GM19455 (cell line): ENCODE measurements around the gene ABCA3.
"Not testable (repeated sequence)": the region's sequence is repeated elsewhere in the genome, so short reads cannot be mapped to it uniquely, and the experiment has no call there.

ENCODE experiments used
- ATAC-seq: cut with Tn5 transposase; IDR thresholded peaks from one replicate; pipeline ENCODE4 v1.9.1; 2021; ENCODE audit not compliant: unreplicated experiment

ABCA3 gene

DNA sequence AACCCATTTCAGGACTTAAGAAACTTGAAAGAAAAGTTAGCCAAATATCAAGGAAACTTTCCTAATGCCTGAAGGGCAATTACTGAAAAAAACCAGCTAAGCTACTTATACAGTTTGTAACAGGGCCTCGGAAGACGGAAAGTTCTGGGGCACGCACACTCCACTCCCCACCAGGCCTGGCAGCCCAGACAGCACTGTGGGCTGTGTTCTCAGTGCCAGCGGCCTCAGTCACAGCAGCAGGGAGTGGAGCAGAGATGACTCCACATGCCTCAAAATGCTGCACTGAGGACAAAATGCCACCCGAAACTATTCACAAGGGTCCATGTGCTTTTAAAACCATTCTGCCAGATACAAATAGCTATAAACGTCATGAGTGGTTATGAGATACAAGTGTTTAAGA lies 82.8 kb downstream of the ABCA3 start:
- no peak for ATAC-seq

DNA sequence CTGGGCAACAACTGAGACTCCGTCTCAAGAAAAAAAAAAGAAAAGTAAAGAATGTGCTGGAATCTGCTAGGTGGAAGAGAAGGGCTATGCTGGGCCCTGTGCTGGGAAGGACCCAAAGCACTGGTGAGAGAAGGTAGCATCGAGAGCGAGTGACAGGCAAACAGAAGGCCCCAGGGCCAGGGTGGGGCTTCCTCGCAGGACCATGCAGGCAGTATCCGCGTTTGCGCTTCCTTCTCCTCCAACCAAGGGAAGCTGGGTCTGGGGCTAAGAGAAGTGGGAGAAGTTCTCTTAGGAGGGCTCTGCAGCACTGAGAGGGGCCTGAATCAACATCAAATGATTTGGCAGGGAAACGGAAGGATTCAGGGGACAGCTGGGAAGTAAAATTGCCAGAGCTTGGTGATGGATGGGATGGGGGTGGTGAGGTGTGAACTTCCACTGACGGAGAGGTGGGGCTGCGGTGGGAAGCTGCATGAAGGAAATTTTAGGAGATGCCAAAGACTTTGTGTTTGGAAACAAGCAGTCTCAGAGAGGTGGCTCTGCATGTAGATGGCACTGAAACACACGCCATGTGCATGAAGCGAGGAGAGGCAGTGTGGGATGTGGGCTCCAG lies 83.9 kb downstream of the ABCA3 start:
- no peak for ATAC-seq

DNA sequence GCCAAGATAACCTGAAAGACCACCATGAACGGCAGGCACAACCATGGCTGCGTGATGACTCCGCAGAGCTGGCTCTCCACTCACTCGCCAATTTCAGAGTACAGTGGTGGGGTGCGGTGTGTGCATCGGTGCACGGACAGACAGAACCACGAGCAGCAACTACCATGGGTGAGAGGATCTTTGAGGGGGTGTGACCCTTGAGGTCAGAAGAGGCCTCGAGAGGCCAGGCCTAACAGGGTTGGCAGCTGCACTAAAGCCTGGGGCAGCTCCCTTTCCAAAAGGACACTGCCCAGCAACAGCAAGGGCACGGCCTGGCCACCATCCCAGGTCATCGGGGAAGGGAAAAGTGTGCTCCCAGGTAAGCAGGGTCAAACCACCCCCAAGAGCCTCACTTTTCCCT lies 87.2 kb downstream of the ABCA3 start:
- no peak for ATAC-seq

DNA sequence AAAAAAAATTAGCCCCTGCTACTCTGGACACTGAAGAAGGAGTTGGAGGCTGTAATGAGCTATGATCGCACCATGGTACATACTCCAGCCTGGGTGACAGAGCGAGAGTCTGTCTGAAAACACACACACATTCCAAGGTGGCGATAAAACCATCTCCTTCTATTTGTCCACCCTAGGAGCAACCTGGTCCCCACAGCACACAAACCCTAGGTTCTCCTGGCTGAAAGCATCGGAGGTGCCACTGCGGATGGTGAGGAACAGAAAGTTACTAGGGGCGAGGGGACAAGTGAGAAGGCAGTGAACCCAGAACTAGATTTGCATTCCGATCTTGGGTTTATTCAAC lies 87.8 kb downstream of the ABCA3 start:
- ATAC-seq: no peak

DNA sequence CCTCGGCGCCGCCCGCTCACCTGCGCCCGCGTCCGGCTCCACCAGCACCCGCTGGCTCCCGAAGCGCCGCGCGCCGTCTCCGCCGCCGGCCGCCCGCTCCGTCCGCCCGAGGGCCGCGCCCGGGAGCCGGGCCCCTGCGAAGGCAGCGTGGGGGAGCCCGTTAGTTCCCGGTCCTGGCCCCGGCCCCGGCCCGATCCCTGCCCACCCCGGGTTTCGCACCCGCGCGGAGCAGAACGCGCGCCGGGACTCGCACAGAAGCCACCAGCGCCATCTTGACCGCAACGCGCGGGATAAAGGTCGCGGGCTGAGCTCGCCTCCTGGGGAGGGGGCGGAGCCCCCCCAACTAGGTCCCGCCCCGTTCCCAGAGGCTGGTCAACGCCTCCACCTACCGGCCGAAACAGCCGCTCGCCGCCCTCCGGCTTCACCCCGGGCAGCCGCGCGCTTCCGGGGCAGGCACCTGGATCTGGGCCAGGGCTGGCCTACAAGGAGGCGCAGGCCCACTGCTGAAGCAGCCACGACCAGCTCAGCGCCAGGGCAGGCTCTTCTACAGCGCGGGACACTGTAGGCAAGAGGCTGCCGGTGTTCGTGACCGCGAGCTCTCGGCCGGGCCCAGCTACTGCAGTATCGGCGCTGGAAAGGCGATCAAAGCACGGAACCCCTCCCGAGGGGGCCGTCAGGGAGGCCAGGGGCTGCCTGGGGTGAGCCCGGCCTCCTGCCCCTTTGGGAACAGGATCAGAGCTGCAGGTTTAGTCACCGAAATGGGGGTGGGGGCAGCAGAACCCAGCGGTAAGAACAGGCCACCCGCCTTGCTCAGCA lies 89.0 kb downstream of the ABCA3 start, which contains the start of gene ECI1:
Gene ECI1 (minus strand): TSS at position 292 of the 816 bp plus-strand sequence. CDS start 21 bp downstream, at position 271.
- peak; percentile 89 for ATAC-seq

DNA sequence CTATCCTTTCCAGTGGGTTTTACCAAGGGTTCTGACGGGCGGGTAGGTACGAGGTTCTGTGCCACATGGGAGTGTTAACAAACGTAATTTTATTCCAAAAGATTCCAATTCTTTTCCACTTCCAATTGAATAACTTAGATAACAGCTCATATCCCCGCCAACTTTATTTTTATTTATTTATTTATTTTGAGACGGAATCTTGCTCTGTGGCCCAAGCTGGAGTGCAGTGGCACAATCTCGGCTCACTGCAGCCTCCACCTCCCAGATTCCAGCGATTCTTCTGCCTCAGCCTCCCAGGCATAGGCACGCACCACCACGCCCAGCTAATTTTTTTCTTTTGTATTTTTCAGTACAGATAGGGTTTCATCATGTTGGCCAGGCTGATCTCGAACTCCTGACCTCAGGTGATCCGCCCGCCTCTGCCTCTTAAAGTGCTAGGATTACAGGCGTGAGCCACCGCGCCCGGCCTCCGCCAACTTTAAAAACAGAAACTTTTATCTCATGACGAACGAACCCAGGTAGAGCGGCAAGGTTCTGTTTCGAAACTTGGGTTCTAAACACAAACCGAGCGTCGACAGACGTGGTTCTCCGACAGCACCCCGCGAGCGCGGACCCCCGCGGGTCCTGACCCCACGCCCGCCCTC lies 89.8 kb downstream of the ABCA3 start:
- ATAC-seq: no peak

DNA sequence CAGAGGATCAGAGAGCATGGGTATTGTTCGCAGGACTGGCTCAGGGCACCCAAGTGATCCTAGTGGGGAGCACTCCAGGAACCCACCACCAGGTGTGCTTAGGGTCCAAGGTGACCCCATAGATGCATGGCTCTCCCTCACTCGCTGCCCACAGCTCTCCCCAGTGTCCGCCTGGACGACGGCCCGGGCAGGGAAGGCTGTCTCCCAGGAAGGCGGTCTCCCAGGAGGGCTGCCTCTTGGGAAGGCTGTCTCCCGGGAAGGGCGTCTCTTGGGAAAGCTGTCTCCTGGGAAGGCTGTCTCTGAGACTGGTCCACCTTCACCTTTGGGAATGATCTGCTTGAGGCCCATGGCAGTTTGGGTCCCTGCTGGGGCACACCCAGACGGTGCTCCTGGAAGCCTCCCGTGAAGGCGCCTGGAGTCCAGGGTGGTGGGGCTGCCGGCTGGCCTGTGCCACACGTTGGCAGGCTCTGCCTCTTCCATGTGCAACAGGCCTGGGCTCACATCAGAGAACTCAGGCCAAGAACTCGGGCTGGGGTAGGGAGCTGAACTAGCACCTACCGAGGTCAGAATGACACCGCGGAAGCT lies 94.1 kb downstream of the ABCA3 start:
- ATAC-seq: no peak

DNA sequence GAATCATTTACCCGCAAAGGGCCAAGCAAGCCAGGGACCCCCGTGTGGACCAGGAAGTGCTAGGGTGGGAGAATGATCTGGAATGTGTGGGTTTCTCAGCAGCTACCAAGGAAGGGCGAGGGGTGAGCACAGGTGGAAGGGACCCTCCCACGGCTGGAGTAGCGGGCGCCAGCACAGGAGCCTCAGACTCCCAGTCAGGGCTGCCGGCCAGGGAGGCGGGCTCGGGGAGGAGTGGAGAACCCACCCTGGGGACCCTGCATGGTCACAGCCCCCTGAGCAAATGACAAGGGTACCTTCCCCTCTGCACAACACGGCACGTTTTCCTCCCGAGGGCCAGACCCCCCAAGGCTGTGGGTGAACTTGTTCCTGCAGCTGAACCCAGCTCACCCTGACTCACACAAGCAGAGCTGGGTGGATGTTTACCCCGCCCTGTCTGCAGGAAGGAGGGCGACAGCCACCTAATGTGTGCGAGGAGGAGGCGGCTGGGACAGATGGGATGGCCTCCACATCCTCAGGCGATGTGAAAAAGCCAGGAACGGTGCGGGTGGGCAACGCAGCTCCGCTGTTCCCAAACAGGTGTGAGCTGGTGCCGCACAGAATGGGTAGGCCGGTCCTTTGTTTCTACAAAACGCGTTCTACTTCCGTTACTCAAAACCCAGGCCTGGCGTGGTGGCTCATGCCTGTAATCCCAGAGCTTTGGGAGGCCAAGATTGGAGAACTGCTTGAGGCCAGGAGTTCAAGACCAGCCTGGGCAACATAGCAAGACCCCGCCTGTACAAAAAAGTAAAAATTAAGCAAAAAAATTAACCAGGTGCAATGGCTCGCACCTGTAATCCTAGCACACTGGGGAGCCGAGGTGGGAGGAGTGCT lies 95.4 kb downstream of the ABCA3 start:
- ATAC-seq: no peak

DNA sequence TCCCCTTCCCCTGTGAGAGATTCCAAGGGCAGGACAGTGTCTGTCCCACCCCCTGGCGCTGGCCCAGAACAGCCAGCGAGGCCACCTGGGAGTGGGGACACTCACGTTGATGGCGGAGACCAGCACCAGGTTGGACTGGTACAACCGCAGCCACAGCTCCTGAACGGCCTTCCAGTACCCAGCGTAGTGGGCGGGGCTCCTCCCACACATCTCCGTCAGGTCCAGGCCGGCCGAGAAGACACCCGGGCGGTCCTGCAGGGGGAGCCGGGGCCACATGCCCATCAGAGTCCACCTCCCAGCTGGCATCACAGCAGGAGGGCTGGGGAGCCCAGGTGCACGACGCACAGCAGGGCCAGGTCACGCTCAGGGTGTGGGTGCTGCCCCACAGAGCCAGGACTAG lies 96.2 kb downstream of the ABCA3 start:
- ATAC-seq: no peak

DNA sequence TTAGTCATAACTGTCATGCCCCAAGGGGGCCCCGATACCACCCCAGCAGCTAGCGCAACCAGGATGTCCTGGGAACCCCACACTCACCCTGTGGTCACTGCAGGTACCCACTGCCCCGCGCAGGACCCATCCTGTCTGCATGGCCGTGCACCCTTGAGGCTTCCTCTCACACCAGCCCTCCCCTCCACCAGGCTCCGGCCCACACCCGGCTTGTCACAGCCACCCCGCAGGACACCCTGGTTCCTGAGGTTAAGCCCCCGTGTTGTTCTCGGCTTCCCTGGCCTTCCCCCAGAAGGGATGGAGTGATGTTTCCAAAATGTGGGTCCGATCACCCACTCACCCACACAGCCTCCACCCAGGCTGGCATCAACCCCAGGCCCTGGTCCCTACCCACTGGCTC lies 96.7 kb downstream of the ABCA3 start:
- no peak for ATAC-seq

DNA sequence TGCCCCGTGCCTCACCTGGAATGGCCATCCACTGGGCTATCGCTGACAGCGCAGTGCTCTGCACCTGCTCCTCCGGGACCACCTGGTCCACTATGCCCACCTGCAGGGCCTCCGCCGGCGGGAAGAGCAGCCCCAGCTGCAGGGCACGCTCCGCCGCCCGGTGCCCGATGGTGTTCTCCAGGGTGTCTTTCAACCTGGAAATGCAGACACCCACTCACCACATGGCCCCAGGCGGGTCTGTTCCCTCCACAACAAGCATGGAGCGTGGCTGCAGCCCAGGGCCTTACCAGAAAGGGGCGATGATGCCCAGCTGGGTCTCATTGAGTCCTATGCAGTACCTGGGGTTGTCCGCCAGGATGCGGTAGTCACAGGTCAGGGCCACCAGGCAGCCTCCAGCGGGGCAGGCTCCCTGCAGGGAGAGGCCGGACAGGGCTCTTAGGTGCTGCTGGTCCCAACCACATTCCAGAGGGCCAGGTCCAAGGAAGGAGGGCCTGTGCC lies 97.4 kb downstream of the ABCA3 start:
- ATAC-seq: no peak

DNA sequence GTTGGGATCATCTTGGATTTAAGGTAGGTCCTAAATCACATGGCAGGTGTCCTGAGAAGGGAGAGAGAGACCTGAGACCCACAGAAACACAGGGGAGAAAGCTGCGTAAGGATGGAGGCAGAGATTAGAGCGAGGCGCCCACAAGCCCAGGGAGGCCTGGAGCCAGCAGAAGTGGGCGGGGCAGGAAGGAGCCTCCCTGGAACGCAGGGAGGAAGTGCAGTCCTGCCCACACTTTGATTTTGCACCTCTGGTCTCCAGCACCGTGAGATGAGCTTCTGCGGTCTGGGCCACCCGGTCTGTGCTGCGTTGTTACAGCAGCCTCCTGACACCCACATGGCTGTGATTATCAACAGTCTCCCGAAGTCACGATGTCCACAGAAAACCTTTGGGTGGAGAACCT lies 97.9 kb downstream of the ABCA3 start:
- no peak for ATAC-seq

DNA sequence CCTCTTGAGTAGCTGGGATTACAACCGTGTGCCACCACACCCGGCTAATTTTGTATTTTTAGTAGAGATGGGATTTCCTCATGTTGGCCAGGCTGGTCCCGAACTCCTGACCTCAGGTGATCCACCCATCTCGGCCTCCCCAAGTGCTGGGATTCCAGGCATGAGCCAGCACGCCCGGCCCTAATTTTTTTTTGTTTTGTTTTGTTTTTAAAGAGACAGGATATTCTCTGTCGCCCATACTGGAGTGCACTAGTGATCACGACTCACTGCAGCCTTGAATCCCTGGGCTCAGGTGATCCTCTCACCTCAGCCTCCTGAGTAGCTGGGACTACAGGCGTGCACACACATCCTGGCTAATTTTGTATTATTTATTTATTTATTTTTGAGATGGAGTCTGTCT lies 100.2 kb downstream of the ABCA3 start:
- not testable (repeated sequence) for ATAC-seq

DNA sequence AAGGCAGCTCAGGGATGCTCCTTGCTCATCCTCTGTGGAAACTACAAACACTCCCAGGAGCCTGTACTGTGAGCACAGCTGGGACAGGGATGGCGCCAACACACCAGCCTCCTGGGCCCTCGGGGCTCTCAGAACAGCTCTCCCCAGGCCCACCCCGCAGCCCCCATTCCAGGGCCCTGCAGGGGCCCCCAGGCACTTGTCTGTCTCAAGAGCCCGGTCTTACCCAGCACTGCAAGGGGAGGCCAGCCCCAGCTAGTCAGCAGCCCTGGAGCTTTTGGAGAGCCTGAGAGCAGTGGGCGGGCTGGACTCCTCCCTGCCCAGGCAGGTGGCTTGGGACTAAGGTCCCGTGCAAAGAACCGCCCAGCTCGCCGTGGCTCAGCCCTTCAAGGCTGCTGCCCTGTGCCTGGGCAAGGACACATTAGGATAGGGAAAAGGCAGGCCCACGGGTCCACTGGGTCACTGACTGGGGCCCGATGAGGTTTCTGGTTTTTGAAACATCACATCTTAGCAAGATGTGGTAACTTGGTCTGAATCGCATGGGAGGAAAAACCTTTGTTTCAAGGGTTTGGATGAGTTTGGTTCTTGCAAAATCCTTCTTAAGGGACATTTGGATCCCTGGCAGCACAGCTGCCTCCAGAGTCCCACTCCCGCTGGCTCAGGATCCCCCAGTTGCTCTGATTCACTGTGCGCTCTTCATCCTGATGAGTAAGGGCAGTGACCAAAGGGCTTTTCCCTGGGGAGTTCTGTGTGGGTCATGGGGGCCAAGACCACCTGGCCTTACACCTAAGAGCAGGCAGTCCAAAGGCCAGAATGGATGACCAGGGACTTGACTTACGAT lies 101.5 kb downstream of the ABCA3 start:
- no peak for ATAC-seq

DNA sequence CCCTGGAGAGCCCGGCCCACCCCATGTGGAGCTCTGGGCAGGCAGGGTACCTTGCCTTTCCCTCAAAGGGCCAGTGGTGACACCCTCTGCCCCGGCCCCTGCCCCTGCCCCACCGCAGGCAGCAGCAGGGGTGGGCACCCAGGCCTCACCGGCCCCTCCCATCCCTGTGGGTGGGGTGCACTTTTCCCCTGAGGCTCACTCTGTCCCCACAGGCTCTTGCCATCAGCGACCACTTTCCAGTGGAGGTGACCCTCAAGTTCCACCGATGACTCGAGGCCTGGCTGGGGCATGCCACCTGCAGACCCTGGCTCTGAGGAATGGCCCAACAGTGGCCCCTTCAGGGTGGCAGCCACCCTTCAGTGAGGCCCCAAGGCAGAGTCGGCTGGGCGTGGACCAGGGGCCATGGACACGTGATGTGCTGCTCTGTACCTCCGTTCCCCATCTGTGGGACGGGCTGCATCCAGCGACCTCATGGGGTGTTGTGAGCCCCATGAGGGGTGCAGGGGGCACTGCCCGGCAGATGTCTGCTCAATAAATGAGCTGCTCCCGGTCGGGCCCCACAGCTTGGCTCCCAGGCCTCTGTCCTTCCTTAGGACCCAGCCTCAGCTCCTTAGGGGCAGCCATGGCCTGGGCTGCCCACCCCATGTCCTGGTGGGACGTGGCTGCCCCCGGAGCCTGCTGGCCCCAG lies 102.2 kb downstream of the ABCA3 start:
- ATAC-seq: no peak

DNA sequence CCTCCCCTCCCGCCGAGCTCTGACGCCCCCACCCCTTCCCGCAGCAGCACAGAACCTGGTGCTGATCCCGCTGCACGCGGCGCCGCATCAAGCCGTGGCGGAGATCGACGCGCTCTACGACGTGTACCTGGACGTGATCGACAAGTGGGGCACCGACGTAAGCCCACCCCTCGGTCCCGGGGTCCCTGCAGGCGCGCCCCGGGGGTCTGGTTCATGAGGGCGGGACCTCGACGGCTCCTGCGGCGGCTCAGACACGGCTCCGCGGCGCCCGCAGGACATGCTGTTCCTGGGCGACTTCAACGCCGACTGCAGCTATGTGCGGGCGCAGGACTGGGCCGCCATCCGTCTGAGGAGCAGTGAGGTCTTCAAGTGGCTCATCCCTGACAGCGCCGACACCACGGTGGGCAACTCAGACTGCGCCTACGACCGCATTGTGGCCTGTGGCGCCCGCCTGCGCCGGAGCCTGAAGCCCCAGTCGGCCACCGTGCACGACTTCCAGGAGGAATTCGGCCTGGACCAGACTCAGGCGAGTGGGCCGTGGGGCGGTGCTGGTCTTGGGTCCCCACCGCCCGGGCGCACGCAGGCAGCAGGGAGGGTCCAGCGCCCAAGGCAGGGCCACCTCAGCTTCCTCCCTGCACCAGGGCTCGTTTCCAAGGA lies 102.9 kb downstream of the ABCA3 start:
- ATAC-seq: no peak

DNA sequence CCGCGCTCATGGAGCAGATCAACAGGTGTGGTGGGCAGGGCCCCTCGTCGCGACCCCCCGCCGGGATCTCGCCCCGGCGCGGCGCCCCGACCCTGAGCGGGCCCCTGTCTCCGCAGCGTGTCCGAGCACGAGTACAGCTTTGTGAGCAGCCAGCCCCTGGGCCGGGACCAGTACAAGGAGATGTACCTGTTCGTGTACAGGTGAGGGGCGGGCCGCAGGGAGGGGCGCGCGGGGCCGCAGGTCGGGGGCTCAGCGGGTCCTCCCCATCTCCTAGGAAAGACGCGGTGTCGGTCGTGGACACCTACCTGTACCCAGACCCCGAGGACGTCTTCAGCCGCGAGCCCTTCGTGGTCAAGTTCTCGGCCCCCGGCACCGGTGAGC lies 103.4 kb downstream of the ABCA3 start:
- no peak for ATAC-seq

DNA sequence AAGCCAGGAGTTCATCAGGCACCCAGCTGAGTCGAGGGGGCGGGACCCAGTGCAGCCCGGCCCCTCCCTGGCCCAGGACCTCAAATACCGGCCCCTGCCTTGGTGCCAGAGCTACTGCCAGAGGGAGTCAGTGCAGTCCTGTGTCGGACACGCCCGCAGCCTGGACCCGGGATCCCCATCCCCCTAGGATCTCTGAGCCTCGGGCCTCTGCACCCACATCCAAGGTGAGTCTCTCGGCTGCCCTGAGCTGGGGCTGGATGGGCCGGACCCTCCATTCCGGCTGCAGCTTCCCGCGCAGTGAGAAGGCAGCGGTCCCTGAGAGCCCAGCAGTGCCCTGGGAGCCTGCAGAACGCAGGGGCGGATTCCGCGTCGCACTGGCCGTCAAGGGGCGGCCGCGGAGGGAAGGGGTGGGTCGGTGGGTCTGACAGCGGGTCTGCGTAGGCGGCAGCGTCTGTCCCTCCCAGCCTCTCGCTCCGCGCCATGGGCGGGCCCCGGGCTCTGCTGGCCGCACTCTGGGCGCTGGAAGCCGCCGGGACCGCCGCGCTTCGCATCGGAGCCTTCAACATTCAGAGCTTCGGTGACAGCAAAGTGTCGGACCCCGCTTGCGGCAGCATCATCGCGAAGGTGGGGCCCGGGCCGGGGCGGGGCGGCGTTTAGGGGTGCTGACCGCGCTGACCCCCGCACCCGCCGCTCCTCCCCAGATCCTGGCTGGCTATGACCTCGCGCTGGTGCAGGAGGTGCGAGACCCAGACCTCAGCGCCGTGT lies 104.0 kb downstream of the ABCA3 start, which contains the start of gene DNASE1L2:
Gene DNASE1L2 (plus strand): TSS at position 108 of the 765 bp plus-strand sequence. CDS start 373 bp downstream, at position 481.
- ATAC-seq: no peak
